Rectal smooth muscle tissue (tissue), 1 donor: ENCODE measurements around the gene ATP8B4.
A peak's percentile ranks its signal among the peaks of the same experiment; 100 is the strongest.

Experiments
- H3K27ac ChIP-seq: one replicate; pipeline ENCODE4 v1.7.0; 2013; ENCODE audit warnings: low read depth, low read length, inconsistent platforms
- H3K27me3 ChIP-seq: one replicate; pipeline ENCODE4 v1.7.0; 2013; ENCODE audit warnings: low read length; ENCODE audit not compliant: control insufficient read depth, insufficient read depth
- H3K36me3 ChIP-seq: one replicate; pipeline ENCODE4 v1.7.0; 2013; ENCODE audit warnings: low read length; ENCODE audit not compliant: control insufficient read depth, insufficient read depth
- H3K4me1 ChIP-seq: one replicate; pipeline ENCODE4 v1.7.0; 2013; ENCODE audit warnings: low read length; ENCODE audit not compliant: control insufficient read depth, insufficient read depth
- H3K4me3 ChIP-seq: one replicate; pipeline ENCODE4 v1.7.0; 2013; ENCODE audit warnings: low read length
- H3K9ac ChIP-seq: one replicate; pipeline ENCODE4 v1.7.0; 2013; ENCODE audit warnings: low read length

ATP8B4 gene

GRCh38 chr15:49887659-49888322 lies 231.2 kb downstream of the ATP8B4 start:
- H3K9ac ChIP-seq = no peak overlapping the region
- peaks cover 2% of the 10 kb centered on the region for H3K36me3 ChIP-seq
- peak overlapping the region; percentile 56 for H3K27ac ChIP-seq
- H3K27me3 ChIP-seq = no peaks in the 10 kb centered on the region
- H3K4me3 ChIP-seq = no peak overlapping the region
- no peaks in the 10 kb centered on the region for H3K4me1 ChIP-seq

GRCh38 chr15:49883121-49883520 lies 235.9 kb downstream of the ATP8B4 start:
- Histone ChIP-seq H3K4me1 (peaks cover 11% of the 10 kb centered on the region), H3K4me3 (no peak overlapping the region), H3K27me3 (no peaks in the 10 kb centered on the region), H3K36me3 (no peaks in the 10 kb centered on the region), H3K27ac (no peak overlapping the region), H3K9ac (no peak overlapping the region)

DNA sequence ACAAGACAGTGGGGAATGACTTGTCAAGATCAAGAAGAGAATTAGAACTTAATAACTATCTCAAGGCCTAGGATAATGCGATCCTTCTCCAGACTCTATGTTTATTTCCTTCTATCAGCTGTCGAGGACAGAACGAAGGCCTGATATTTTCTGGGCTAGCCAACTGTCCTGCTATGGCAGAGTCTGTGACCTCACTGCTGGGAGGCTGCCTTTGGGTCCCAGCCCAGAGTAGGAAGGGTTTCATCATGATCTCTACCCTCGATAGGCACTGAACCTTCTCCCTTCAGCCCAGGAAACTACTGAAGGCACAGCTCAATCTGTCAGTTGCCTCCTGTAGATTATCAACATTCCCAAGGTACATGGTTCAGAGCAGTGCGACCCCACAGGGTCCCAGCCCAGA lies 237.2 kb downstream of the ATP8B4 start:
- no peak overlapping the region for H3K4me3 ChIP-seq
- H3K36me3 ChIP-seq = no peaks in the 10 kb centered on the region
- no peak overlapping the region for H3K9ac ChIP-seq
- H3K27me3 ChIP-seq = no peaks in the 10 kb centered on the region
- peaks cover 23% of the 10 kb centered on the region for H3K4me1 ChIP-seq
- H3K27ac ChIP-seq = no peak overlapping the region

GRCh38 chr15:49881433-49881832 lies 237.6 kb downstream of the ATP8B4 start:
- H3K9ac ChIP-seq = no peak overlapping the region
- peaks cover 28% of the 10 kb centered on the region for H3K4me1 ChIP-seq
- H3K36me3 ChIP-seq = no peaks in the 10 kb centered on the region
- no peaks in the 10 kb centered on the region for H3K27me3 ChIP-seq
- no peak overlapping the region for H3K4me3 ChIP-seq
- no peak overlapping the region for H3K27ac ChIP-seq

GRCh38 chr15:49877873-49878521 lies 241.0 kb downstream of the ATP8B4 start:
- Histone ChIP-seq H3K4me1 (peaks cover 32% of the 10 kb centered on the region), H3K9ac (no peak overlapping the region), H3K4me3 (no peak overlapping the region), H3K36me3 (no peaks in the 10 kb centered on the region), H3K27ac (peak overlapping the region; percentile 60), H3K27me3 (no peaks in the 10 kb centered on the region)

- Histone ChIP-seq H3K4me1 (peaks cover 32% of the 10 kb centered on the region), H3K27ac (peak overlapping the region; percentile 67)
Observed at GRCh38 chr15:49877117-49877872, 241.7 kb downstream of the ATP8B4 start.

DNA sequence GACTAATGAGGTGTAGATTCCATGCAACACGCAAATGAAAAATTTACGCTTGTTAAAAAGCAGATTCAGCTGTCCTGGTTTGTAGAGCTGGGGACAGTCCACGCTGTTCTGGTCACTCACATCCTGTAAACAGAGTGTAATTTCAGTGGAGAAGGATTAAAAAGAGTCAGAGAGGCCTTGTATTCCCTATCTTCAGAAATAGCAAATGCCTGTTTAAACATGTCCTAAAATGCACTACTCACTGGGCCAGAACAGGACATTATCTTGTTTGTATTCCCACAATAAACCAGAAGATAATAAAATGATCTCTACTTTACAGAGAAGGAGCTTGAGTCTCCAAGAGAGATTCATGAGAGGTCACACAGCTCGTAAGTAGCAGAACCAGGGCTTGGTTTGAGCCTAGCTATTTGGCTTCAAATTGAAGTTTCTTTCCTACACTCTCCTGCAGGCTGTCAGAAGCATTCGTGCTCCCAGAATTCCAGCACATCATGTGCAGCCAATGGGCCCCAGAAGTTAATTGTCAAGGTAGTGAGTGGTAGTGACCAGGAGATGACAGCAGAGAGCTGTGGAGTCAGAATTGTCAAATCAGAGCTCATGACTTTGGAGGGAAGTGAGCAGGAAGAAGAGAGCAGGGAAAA lies 242.5 kb downstream of the ATP8B4 start:
- Histone ChIP-seq H3K4me3 (no peak overlapping the region), H3K27me3 (no peaks in the 10 kb centered on the region), H3K4me1 (peaks cover 32% of the 10 kb centered on the region), H3K36me3 (no peaks in the 10 kb centered on the region), H3K27ac (peak overlapping the region; percentile 67), H3K9ac (no peak overlapping the region)

More at GRCh38 chr15:49877117-49877872, 241.7 kb downstream of the ATP8B4 start:
- H3K4me3 ChIP-seq = peak overlapping the region; percentile 9
- no peaks in the 10 kb centered on the region for H3K27me3 ChIP-seq
- H3K36me3 ChIP-seq = no peaks in the 10 kb centered on the region
- H3K9ac ChIP-seq = no peak overlapping the region

DNA sequence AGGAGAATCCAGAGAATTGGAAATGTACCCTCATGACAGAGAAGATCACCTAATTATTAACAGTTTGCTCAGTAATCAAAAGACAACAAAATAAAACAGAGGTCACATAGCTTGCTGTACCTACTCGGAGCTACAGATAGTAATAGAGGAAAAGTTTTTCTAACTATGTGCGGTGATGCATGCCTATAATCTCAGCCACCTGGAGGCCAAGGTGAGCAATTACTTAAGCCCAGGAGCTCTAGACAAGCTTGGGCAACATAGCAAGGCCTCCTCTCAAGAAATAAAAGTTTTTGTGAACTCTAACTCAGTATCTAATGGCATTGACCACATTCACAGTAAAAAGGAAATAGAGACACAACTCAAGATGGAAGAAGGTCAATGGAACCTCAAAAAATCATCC lies 243.6 kb downstream of the ATP8B4 start:
- Histone ChIP-seq H3K27me3 (no peaks in the 10 kb centered on the region), H3K4me3 (no peak overlapping the region), H3K27ac (no peak overlapping the region), H3K9ac (no peak overlapping the region), H3K36me3 (no peaks in the 10 kb centered on the region), H3K4me1 (peaks cover 32% of the 10 kb centered on the region)

DNA sequence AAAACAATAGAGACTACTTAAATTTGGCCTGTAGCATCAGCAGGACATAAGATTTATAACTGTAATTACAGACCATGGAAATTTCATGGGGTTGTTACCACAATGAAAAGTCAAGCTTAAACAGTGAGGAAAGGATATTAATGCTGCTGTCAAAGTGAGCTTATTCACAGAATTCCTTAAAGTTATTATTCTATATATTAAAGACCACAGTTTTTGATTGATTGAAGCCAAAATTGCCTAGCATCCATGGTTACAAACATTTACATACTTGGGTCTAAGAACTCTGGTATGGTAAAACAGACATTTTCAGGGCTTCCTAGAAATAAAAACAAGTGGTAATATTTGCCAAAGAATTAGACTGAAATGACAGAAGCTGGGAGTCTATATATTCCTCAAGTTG lies 248.6 kb downstream of the ATP8B4 start:
- Histone ChIP-seq H3K4me3 (no peak overlapping the region), H3K27ac (no peak overlapping the region), H3K36me3 (no peaks in the 10 kb centered on the region), H3K4me1 (no peaks in the 10 kb centered on the region), H3K9ac (no peak overlapping the region), H3K27me3 (no peaks in the 10 kb centered on the region)

DNA sequence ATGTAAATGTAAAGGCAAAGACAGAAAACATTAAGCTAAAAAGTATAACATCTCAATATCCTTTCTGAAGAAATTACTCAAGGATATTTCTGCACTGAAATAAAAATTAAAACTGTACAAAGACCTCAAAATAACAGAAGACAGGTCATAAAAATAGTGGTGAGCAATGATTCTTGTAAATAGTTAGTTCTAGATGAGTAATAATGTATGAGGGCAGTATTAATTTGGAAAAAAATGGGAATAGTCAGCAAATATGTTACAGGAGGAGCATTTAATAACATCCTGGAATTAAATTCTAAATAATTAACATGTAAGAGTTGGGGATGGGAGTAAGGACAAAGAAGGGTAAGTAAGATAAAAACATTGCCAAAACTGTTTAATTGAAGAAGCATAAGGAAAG lies 250.7 kb downstream of the ATP8B4 start:
- no peaks in the 10 kb centered on the region for H3K4me1 ChIP-seq
- H3K36me3 ChIP-seq = no peaks in the 10 kb centered on the region
- no peak overlapping the region for H3K9ac ChIP-seq
- no peak overlapping the region for H3K27ac ChIP-seq
- no peaks in the 10 kb centered on the region for H3K27me3 ChIP-seq
- H3K4me3 ChIP-seq = no peak overlapping the region

DNA sequence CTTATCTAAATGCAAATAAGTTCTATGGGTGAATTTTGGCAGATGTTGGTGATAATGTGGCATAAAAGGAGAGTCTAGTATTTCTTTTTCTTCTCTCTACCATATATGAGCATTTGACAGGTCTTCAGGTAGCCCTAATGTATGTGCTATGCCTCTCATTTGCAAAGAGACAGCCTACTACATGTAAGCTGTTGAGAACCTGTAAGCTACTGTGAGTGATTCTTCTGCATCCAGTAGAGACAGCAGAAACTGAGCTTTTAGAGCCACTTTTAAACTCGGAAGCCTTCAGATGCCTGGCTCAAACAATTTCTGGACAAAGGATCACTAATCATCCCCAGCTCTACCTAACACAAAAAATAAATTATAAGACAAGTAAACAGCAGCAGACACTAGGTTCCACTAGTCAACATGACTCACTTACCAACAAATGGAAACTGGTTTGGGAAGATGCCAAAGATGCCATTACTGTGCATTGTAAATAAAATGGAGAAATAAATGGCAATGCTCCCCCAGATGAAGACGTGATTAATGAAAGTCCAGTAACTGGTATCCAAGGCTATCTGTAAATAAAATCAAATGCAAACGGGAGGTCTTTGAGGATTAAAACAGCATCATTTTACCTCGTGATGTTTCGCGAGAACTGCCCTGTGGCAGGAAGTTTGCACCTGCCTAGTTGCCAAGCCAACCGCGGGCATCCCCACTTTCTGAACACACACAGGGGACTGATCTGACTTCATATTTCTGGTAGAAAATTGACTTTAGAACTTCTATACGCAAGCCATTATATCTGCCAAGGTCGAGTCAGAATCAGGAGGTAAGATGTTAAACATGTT lies 252.9 kb downstream of the ATP8B4 start:
- Histone ChIP-seq H3K9ac (no peak overlapping the region), H3K27ac (no peak overlapping the region), H3K36me3 (no peaks in the 10 kb centered on the region), H3K27me3 (no peaks in the 10 kb centered on the region), H3K4me3 (no peak overlapping the region), H3K4me1 (no peaks in the 10 kb centered on the region)

DNA sequence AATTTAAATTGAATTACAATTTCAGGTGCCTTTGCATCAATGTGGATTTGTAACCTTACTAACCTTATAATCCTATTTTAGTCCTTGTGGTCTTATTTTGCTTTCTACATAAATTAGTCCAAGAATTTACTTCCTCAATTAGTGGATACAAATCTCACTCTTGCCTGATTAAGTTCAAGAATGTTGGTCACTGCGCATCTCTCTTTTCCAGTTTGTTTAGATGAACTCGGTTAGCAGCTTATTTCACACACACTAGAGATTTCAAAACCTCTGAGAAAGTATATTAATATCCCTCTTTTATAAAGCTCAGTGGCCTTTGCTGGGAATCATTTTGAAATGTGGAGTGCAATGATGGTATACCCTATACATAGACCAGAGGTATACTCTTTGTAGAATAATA lies 254.8 kb downstream of the ATP8B4 start:
- Histone ChIP-seq H3K9ac (no peak overlapping the region), H3K27ac (no peak overlapping the region), H3K4me3 (no peak overlapping the region), H3K27me3 (no peaks in the 10 kb centered on the region), H3K36me3 (no peaks in the 10 kb centered on the region), H3K4me1 (no peaks in the 10 kb centered on the region)
